HEK293 (cell line): Measurements from ENCODE around the gene LPCAT4.

Experiments
- CTCF ChIP-seq: fragments of 450-650 bp; formaldehyde crosslinking; IDR thresholded peaks from 2 replicates; pipeline ENCODE4 v1.5.1; 2016; ENCODE audit warnings: missing biosample characterization, missing genetic modification characterization
- GLI4 ChIP-seq: fragments of 450-650 bp; formaldehyde crosslinking; IDR thresholded peaks from 2 replicates; pipeline ENCODE4 v1.5.1; 2016; ENCODE audit warnings: missing biosample characterization, missing genetic modification characterization
- GLIS1 ChIP-seq: fragments of 450-650 bp; formaldehyde crosslinking; IDR thresholded peaks from 2 replicates; pipeline ENCODE4 v1.5.1; 2016; ENCODE audit warnings: missing biosample characterization, missing genetic modification characterization
- HIC1 ChIP-seq: fragments of 450-650 bp; formaldehyde crosslinking; IDR thresholded peaks from 2 replicates; pipeline ENCODE4 v1.5.1; 2016; ENCODE audit warnings: missing biosample characterization, missing genetic modification characterization
- HOXA7 ChIP-seq: sonication (generic); formaldehyde crosslinking; IDR thresholded peaks from 2 replicates; pipeline ENCODE4 v1.8.1; 2022; ENCODE audit warnings: missing genetic modification reagents, borderline replicate concordance
- IKZF3 ChIP-seq: fragments of 450-650 bp; IDR thresholded peaks from 2 replicates; pipeline ENCODE4 v1.5.0; 2018; ENCODE audit warnings: missing biosample characterization, mild to moderate bottlenecking, missing genetic modification characterization, moderate library complexity
- KLF10 ChIP-seq: fragments of 450-650 bp; IDR thresholded peaks from 2 replicates; pipeline ENCODE4 v1.5.1; 2018; ENCODE audit warnings: missing biosample characterization, mild to moderate bottlenecking, missing genetic modification characterization
- PRDM1 ChIP-seq: fragments of 450-650 bp; formaldehyde crosslinking; IDR thresholded peaks from 2 replicates; pipeline ENCODE4; 2016; ENCODE audit warnings: missing biosample characterization, missing genetic modification characterization
- SALL2 ChIP-seq: fragments of 450-650 bp; formaldehyde crosslinking; IDR thresholded peaks from 2 replicates; pipeline ENCODE4 v1.5.0; 2017; ENCODE audit warnings: missing biosample characterization, mild to moderate bottlenecking, missing genetic modification characterization, borderline replicate concordance
- SP2 ChIP-seq: fragments of 450-650 bp; formaldehyde crosslinking; IDR thresholded peaks from 2 replicates; pipeline ENCODE4 v1.5.1; 2016; ENCODE audit warnings: missing biosample characterization, missing genetic modification characterization
- ZBTB1 ChIP-seq: fragments of 450-650 bp; formaldehyde crosslinking; IDR thresholded peaks from 2 replicates; pipeline ENCODE4 v1.5.1; 2016; ENCODE audit warnings: missing biosample characterization, missing genetic modification characterization
- ZBTB44 ChIP-seq: fragments of 450-650 bp; IDR thresholded peaks from 2 replicates; pipeline ENCODE4 v1.5.1; 2018; ENCODE audit warnings: missing biosample characterization, mild to moderate bottlenecking, missing genetic modification characterization
- ZBTB48 ChIP-seq: fragments of 450-650 bp; formaldehyde crosslinking; IDR thresholded peaks from 2 replicates; pipeline ENCODE4 v1.5.1; 2016; ENCODE audit warnings: missing biosample characterization, missing genetic modification characterization
- ZBTB8A ChIP-seq: fragments of 450-650 bp; formaldehyde crosslinking; IDR thresholded peaks from 2 replicates; pipeline ENCODE4 v1.5.1; 2016; ENCODE audit warnings: missing biosample characterization, missing genetic modification characterization
- ZFP69B ChIP-seq: fragments of 450-650 bp; formaldehyde crosslinking; IDR thresholded peaks from 2 replicates; pipeline ENCODE4 v1.5.1; 2016; ENCODE audit warnings: missing biosample characterization, missing genetic modification characterization
- ZNF148 ChIP-seq: fragments of 450-650 bp; formaldehyde crosslinking; IDR thresholded peaks from 2 replicates; pipeline ENCODE4 v1.5.0; 2017; ENCODE audit warnings: missing biosample characterization, missing genetic modification characterization, borderline replicate concordance
- ZNF175 ChIP-seq: fragments of 450-650 bp; formaldehyde crosslinking; IDR thresholded peaks from 2 replicates; pipeline ENCODE4 v1.5.1; 2016; ENCODE audit warnings: missing biosample characterization, missing genetic modification characterization
- ZNF223 ChIP-seq: fragments of 450-650 bp; formaldehyde crosslinking; IDR thresholded peaks from 2 replicates; pipeline ENCODE4 v1.5.1; 2016; ENCODE audit warnings: missing biosample characterization, missing genetic modification characterization
- ZNF23 ChIP-seq: fragments of 450-650 bp; formaldehyde crosslinking; IDR thresholded peaks from 2 replicates; pipeline ENCODE4 v1.5.1; 2016; ENCODE audit warnings: missing biosample characterization, missing genetic modification characterization, borderline replicate concordance
- ZNF37A ChIP-seq: fragments of 450-650 bp; IDR thresholded peaks from 2 replicates; pipeline ENCODE4 v1.5.1; 2018; ENCODE audit warnings: missing biosample characterization, missing genetic modification characterization
- ZNF394 ChIP-seq: fragments of 450-650 bp; formaldehyde crosslinking; IDR thresholded peaks from 2 replicates; pipeline ENCODE4 v1.5.1; 2016; ENCODE audit warnings: missing biosample characterization, missing genetic modification characterization, mild to moderate bottlenecking, moderate library complexity, borderline replicate concordance
- ZNF398 ChIP-seq: fragments of 450-650 bp; formaldehyde crosslinking; IDR thresholded peaks from 2 replicates; pipeline ENCODE4 v1.5.1; 2017; ENCODE audit warnings: missing biosample characterization, missing genetic modification characterization
- ZNF404 ChIP-seq: fragments of 450-650 bp; formaldehyde crosslinking; IDR thresholded peaks from 2 replicates; pipeline ENCODE4 v1.5.1; 2017; ENCODE audit warnings: missing biosample characterization, missing genetic modification characterization
- ZNF596 ChIP-seq: fragments of 450-650 bp; IDR thresholded peaks from 2 replicates; pipeline ENCODE4 v1.5.0; 2018; ENCODE audit warnings: missing biosample characterization, mild to moderate bottlenecking, missing genetic modification characterization, moderate library complexity
- ZNF654 ChIP-seq: fragments of 450-650 bp; formaldehyde crosslinking; IDR thresholded peaks from 2 replicates; pipeline ENCODE4 v1.5.1; 2016; ENCODE audit warnings: low read depth, missing biosample characterization, missing genetic modification characterization
- ZNF664 ChIP-seq: fragments of 450-650 bp; formaldehyde crosslinking; IDR thresholded peaks from 2 replicates; pipeline ENCODE4 v1.5.1; 2016; ENCODE audit warnings: missing biosample characterization, missing genetic modification characterization
- ZNF792 ChIP-seq: fragments of 450-650 bp; formaldehyde crosslinking; IDR thresholded peaks from 2 replicates; pipeline ENCODE4 v1.5.1; 2016; ENCODE audit warnings: missing biosample characterization, missing genetic modification characterization
- ZSCAN5A ChIP-seq: fragments of 450-650 bp; formaldehyde crosslinking; IDR thresholded peaks from 2 replicates; pipeline ENCODE4 v1.5.1; 2016; ENCODE audit warnings: missing biosample characterization, missing genetic modification characterization

The LPCAT4 gene

GRCh38 chr15:34367101-34368081 is at the start of gene LPCAT4 (continued):
- no peak for TF ChIP-seq ZNF398 (tag by site-specific recombination)
- TF ChIP-seq ZNF596 (tag by site-specific recombination), result no peak
- TF ChIP-seq ZNF37A (tag by site-specific recombination), result no peak
- TF ChIP-seq ZNF792, result no peak
- TF ChIP-seq GLIS1 (tag by site-specific recombination), result no peak; the same call in 1 of the 2 replicates
- no peak for TF ChIP-seq ZBTB1 (tag by site-specific recombination)
- peak; percentile 59 for TF ChIP-seq ZNF394 (tag by site-specific recombination)
- no peak for TF ChIP-seq HOXA7 (CRISPR knock-in tag)
- TF ChIP-seq ZBTB48, result peak; percentile 79
- peak; percentile 66; the same call in 1 of the 2 replicates for TF ChIP-seq KLF10 (tag by site-specific recombination)
- no peak for TF ChIP-seq ZNF404
- peak; percentile 19; the same call in 1 of the 2 replicates for TF ChIP-seq HIC1 (tag by site-specific recombination)
- TF ChIP-seq ZBTB44, result peak; percentile 76; the same call in 1 of the 2 replicates
- peak; percentile 99 for TF ChIP-seq CTCF (tag by site-specific recombination)
- TF ChIP-seq ZNF148 (tag by site-specific recombination), result no peak
- no peak for TF ChIP-seq ZNF664 (tag by site-specific recombination)
- no peak for TF ChIP-seq ZNF23
- TF ChIP-seq ZSCAN5A (tag by site-specific recombination), result 0 out of 2 replicates have a peak, but pooled peaks have one; percentile 52
- 0 out of 2 replicates have a peak, but pooled peaks have one; percentile 15 for TF ChIP-seq ZNF223 (tag by site-specific recombination)
- no peak for TF ChIP-seq SALL2 (tag by site-specific recombination)
- TF ChIP-seq SP2 (tag by site-specific recombination), result peak; percentile 79
- no peak for TF ChIP-seq ZNF175 (tag by site-specific recombination)
- no peak for TF ChIP-seq IKZF3
- peak; percentile 31 for TF ChIP-seq ZNF654 (tag by site-specific recombination)
- no peak for TF ChIP-seq GLI4 (tag by site-specific recombination)
- 0 out of 2 replicates have a peak, but pooled peaks have one; percentile 19 for TF ChIP-seq PRDM1 (tag by site-specific recombination)
- no peak; the same call in none of the 2 replicates for TF ChIP-seq ZFP69B
- TF ChIP-seq ZBTB8A (tag by site-specific recombination), result peak; percentile 99
